ENCODE results near the gene RABGEF1.
A peak's percentile ranks its signal among the peaks of the same experiment; 100 is the strongest.
"Not testable (repeated sequence)": the region's sequence is repeated elsewhere in the genome, so short reads cannot be mapped to it uniquely, and the experiment has no call there.

RABGEF1 gene

GRCh38 chr7:66735850-66736249 lies 4.7 kb upstream of the RABGEF1 start:
- no peak for DNase-seq

GRCh38 chr7:66736892-66737291 lies 3.6 kb upstream of the RABGEF1 start:
- no peak for DNase-seq

DNA sequence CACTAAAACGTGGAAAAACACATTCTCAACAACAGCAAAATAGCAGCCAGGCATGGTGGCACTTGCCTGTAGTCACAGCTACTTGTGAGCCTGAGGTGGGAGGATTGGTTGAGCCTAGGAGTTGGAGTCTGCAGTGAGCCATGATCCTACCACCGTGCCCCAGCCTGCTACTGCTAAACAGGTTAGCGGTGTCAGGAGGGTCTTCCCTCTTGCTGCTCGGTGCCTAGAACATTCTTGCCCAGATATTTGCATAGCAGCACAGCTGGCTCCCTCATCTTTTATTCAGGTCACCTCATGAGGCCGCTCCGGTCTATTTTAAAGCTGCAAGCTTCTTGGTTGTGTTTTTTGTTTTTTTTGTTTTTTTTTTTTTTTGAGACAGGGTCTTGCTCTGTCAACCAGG lies 2.9 kb upstream of the RABGEF1 start:
- DNase-seq = no peak

GRCh38 chr7:66739477-66739876 lies 1.1 kb upstream of the RABGEF1 start:
- no peak for DNase-seq

DNA sequence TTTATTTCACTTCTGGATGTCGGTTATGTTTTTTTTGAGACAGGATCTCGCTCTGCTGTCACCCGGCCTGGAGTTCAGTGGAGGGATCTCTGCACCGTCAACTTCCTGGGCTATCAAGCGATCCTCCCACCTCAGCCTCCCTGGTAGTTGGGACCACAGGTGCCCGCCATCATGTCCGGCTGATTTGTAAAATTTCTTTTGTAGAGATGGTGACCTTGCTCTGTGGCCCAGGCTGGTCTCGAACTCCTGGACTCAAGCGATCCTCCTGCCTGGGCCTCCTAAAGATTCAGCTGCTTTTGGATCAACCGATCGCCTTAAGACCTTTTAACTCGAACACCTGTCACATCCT lies 606 bp upstream of the RABGEF1 start:
- DNase-seq = no peak

DNA sequence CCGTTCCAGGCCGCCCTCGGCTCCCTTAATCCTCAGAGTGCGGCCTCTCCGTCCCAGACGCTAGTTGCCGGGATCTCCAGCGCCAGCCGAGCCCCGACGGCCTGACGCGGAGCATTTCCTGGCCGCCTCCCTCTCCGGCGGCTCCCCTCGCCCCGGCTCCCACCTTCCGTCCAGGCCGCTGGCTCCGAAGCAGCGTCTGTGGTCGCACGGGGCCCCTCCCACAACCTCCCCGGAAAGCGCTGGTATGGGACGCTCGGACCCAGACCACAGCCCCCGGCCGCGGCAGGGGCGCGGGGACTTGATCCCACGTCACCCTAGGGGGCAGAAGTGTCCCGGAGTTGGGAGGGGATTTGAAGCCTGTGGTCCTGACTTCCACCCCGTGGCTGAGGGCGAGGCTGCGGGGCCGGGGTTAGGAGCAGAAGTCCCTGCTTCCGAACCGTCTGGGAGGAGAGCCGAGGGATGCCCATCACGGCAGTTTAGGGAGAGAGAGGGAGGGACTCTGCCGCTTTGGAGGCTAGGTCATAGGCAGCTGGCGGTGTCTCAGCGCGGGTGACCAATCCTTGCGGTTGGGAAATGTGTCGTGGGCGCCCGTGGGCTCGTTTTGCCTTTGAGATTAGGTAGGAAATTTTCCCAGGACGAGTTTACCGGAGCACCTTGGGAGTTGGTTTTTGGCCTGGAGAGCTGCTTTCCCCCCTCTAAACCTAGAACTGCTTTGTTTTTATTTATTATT lies 612 bp downstream of the RABGEF1 start:
- peak; percentile 77 for DNase-seq

DNA sequence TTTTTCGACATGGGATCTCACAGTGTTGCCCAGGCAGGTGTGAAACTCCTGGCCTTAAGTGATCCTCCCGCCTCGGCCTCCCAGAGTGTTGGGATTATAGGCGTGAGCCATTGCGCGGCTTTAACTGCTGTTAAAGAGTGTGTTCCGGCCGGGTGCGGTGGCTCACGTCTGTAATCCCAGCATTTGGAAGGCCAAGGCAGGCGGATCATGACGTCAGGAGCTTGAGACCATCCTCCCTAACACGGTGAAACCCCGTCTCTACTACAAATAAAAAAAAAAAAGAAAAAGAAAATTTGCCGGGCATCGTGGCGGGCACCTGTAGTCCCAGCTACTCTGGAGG lies 1.1 kb downstream of the RABGEF1 start:
- DNase-seq = no peak

GRCh38 chr7:66742298-66742697 lies 1.8 kb downstream of the RABGEF1 start:
- DNase-seq = not testable (repeated sequence)

DNA sequence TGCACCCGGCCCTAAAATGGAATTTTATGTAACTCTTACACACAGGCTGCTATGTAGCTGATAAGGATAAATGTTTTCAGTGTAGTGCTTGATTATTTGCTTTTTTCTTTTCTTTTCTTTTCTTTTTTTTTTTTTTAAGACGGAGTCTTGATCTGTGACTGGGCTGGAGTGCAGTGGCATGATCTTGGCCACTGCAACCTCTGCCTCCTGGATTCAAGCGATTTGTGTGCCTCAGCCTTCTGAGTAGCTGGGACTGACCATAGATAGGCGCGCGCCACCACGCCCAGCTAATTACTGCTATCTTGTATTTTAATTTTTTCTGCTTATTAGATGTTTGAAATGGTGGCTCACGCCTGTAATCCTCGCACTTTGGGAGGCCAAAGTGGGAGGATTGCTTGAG lies 3.4 kb downstream of the RABGEF1 start:
- no peak for DNase-seq

DNA sequence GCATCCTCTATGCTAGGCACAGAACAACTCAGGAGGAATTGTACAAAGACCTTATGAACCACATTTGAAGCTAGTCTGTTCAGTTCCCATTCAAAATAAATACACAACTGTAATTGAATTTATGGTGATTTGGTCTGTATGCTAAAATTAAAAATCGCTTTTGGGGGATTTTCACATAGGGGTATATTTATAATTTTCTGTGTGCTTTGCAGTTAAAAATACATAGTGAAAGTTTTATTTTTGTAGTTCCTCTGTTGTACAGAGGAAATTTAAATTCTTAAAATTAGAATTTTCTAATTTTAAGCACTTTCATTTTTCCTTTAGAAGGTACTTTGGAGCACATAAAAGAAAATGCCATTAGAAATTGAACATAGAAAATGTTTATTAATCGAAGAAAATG lies 6.9 kb downstream of the RABGEF1 start:
- no peak for DNase-seq

DNA sequence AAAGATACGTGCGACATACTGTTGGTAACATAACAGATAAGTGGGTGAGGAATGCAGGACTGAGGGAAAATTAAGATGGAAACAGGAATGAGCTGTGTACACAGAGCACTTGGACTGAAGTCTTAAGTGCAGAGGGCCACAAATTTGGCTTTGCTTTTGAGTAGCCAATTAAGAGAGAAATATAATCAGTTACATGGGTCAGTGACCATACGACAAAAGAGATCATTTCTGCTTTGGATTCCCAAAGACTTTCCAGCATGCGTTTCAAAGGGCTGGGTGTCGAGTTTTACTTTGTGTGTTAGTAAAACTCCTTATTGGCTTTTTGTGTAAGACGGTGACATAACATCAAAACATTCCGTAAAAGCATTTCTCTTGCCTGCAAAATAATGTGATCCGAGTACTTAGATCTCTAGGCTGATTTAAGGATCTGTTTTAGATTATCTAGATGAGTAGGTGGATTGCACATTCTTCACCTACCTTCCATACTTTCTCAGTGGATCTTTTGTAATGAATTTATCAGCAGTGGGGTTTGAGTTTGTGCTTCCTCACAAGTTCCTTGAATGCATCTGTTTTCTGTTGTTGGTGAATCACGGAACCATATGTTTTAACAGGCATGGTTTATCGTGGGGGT lies 7.5 kb downstream of the RABGEF1 start:
- DNase-seq = no peak

- no peak for DNase-seq
Measured at GRCh38 chr7:66748791-66749190, 8.3 kb downstream of the RABGEF1 start.

DNA sequence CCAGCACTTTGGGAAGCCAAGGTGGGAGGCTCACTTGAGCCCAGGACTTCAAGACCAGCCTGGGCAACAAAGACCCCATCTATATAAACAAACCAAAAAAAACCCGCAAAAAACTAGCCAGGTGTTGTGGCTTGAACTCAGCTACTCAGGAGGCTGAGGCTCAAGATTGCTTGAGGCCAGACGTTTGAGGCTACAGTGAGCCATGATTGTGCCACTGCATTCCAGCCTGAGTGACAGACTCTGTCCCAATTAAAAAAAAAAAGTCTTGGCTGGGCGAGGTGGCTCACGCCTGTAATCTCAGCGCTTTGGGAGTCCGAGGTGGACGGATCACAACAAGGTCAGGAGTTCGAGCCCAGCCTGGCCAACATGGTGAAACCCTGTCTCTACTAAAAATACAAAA lies 11.4 kb downstream of the RABGEF1 start:
- DNase-seq = no peak

GRCh38 chr7:66754541-66754940 lies 14.0 kb downstream of the RABGEF1 start:
- DNase-seq = no peak

DNA sequence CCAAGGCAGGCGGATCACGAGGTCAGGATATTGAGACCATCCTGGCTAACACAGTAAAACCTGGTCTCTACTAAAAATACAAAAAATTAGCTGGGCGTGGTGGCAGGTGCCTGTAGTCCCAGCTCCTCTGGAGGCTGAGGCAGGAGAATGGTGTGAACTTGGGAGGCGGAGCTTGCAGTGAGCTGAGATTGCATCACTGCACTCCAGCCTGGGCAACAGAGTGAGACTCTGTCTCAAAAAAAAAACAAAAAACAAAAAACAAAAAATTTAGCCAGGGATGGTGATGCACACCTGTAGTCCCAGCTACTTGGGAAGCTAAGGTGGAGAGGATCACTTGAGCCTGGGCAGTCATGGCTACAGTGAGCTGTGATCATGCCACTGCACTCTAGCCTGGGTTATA lies 14.5 kb downstream of the RABGEF1 start:
- DNase-seq = not testable (repeated sequence)

DNA sequence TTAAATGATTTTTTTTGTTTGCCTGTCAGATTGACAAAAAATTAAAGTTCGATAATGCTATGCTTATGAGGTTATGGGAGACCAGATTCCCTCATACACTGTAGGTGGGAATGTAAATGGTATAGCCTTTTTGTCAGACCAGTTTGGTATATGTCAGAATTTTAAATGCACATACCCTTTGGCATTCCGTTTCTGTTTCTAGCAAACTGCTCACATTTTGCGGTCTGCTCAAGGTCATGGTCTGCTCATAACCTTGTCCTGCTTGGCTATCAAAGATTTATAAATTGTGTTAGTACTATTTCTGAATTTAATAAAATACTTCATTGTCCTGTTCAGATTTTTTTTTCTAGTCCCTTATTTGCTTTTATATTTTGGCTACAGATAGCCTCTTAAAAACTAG lies 15.7 kb downstream of the RABGEF1 start:
- DNase-seq = not testable (repeated sequence)

DNA sequence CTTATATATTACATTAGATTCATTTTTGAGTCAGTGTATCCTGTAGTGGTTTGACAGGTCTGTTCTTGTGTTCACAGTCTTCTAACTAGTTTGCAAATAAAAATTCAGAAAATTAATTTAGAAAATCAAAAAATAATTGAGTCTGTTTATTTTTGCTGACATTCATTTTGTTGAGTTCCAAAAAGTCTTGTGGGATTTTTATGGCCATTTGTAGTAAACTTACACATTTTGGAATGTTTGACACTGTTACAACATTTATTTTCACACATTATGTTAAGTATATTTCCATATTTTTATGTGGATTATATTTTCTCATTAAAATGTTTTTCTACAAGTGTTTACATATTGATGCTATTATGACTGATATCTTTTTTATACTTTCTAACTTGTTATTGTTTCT lies 16.4 kb downstream of the RABGEF1 start:
- DNase-seq = no peak

DNA sequence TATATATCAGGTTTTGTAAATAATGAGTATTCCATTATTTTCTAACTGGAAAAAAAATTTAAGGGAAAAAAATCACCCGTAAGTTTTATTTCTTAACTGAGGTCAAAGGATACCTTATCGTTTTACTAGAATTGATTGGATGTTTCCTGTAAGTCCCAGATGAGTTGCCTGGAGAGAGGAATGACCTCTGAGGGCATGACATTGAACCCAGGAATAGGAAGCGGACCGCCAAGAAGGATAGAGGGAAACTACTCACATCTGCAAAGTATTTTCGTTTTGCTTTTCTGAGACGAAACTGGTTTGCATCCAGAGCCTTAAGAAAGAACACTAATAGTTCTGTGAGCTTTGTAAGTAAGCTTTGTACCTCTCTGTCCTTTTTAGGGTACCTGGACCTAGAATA lies 17.4 kb downstream of the RABGEF1 start:
- no peak for DNase-seq

DNA sequence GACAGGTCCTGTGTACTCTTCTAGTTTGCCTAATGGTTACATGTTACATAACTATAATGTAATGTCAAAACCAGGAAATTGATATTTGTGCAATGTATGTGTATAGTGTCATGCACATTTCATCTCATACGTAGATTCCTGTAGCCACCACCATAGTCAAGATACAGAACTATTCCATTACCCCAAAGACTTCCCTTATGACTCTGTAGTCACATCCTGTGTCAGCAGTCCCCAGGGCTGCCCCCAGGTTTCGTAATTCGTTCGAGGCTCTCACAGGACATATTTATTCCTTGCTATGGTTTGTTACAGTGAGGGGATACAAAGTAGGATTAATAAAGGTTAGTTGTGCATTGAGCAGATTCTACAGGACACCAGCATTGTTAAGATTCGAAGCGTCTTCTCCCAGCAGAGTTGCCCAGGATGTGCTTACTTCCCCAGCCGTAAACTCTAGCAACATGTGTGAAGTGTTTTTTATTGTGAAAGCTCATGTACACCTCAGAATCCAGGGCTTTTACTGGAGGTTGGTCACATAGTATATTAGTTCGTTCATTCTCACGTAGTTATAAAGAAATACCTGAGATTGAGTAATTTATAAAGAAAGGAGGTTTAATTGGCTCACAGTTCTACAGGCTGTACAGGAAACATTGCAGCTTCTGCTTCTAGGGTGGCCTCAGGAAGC lies 18.6 kb downstream of the RABGEF1 start:
- DNase-seq = no peak

DNA sequence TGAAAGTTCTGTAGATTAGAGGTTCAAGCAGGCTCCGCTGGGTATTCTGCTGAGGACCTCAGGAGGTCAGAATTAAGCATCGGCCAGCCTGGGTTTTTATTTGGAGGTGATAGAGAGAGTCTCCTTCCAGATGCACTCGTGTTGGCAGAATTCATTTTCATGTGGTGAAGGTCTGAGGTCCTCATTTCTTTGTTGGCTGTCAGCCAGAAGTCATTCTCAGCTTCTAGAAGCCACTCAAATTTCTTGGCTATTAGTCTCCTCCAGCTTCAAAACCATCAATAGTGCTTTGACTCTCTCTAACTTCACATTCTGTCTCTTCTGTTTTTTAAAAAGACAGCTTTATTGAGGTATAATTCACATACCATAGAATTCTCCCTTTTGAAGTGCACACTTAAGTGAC lies 22.6 kb downstream of the RABGEF1 start:
- not testable (repeated sequence) for DNase-seq

- not testable (repeated sequence) for DNase-seq
Measured at GRCh38 chr7:66763633-66764355, 23.3 kb downstream of the RABGEF1 start.

- DNase-seq = not testable (repeated sequence)
Measured at GRCh38 chr7:66764905-66765304, 24.4 kb downstream of the RABGEF1 start.

DNA sequence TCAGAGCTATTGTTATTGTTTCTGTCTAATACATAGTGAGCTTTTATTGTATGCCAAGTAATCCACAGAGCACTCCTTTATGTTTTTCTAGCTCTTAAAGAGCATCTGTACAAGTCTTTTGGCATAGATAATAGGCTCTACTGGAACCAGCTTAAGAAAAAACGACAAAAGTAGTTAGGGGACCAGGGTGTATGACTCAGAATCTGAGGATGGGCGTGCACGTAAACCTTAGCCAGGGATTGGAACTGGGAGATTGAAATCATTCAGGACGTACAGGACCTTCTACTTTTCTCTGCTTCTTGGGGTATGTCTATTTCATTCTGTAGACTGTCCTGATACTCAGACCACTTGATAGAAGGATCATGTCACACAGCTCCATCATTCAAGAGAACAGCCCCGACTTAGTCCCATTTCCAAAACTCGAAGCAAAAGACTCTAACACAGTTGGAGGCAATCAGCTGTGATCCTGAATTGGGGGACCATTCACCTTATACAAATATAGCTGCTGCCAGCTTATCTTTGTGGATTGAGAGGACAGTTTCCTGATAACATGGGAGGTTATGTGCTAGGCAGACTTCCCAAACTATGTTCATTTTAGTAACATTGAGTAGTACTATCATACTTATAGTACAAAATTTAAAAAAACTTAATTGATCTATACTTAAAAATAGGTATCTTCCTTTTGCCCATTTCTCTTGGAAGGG lies 24.9 kb downstream of the RABGEF1 start:
- not testable (repeated sequence) for DNase-seq
